GM12892 (cell line): ENCODE data around the gene DGKB.

Source experiments
- POLR2A ChIP-seq: IDR thresholded peaks from 2 replicates; pipeline ENCODE4 v1.6.1; 2011; ENCODE audit warnings: low read depth, low read length, control low read depth
- POLR2AphosphoS5 ChIP-seq: IDR thresholded peaks from 2 replicates; pipeline ENCODE4 v1.6.1; 2011; ENCODE audit warnings: low read depth, low read length, control low read depth
- TAF1 ChIP-seq: IDR thresholded peaks from 2 replicates; pipeline ENCODE4 v1.6.1; 2011; ENCODE audit warnings: low read depth, mild to moderate bottlenecking, control low read depth, low read length, borderline replicate concordance

GRCh38 chr7:14340393-14341074, 562.0 kb downstream of the DGKB start:
- no peak for TF ChIP-seq POLR2AphosphoS5
- TF ChIP-seq POLR2A = no peak
- no peak for TF ChIP-seq TAF1
